Coronary artery (tissue), 2 donors: ENCODE data around the gene NXPH4.

Source experiments
- DNase-seq: peaks from one replicate; pipeline ENCODE4 v3.0.0-alpha.2; 2017; ENCODE audit warnings: low spot score
- H3K27ac ChIP-seq, 2 donors: fragments of 200-600 bp; sonication (generic); one replicate each; pipeline ENCODE4 v1.5.1; 2016 to 2019
- H3K4me3 ChIP-seq: fragments of 200-600 bp; sonication (generic); 2 replicates; pipeline ENCODE4 v1.5.1; 2016; ENCODE audit warnings: mild to moderate bottlenecking, moderate library complexity
- TF ChIP-seq, protein P1 (sequence below): fragments of 200-600 bp; sonication (generic); IDR thresholded peaks from one replicate; pipeline ENCODE4 v1.5.1; 2019; ENCODE audit warnings: antibody characterized with exemption

The NXPH4 gene

DNA sequence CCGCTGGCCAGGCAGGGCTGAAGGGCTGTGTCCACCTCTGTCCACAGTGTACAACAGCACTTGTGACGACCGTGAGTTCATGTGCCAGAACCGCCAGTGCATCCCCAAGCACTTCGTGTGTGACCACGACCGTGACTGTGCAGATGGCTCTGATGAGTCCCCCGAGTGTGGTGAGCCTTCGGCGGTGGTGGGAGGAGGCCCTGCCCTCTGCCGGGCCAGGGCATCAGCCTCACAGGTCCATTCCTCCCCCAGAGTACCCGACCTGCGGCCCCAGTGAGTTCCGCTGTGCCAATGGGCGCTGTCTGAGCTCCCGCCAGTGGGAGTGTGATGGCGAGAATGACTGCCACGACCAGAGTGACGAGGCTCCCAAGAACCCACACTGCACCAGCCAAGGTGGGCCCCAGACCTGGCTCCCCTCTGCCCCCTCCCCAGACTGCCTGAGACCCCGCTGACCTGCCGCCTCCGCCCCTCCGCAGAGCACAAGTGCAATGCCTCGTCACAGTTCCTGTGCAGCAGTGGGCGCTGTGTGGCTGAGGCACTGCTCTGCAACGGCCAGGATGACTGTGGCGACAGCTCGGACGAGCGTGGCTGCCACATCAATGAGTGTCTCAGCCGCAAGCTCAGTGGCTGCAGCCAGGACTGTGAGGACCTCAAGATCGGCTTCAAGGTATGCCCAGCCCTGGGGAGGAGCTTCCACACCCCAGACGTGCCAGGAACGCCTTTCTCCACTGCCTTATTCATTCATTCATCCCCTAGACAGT lies 20.8 kb upstream of the NXPH4 start:
- no peak overlapping the region for H3K4me3 ChIP-seq
- TF ChIP-seq, protein P1, sequence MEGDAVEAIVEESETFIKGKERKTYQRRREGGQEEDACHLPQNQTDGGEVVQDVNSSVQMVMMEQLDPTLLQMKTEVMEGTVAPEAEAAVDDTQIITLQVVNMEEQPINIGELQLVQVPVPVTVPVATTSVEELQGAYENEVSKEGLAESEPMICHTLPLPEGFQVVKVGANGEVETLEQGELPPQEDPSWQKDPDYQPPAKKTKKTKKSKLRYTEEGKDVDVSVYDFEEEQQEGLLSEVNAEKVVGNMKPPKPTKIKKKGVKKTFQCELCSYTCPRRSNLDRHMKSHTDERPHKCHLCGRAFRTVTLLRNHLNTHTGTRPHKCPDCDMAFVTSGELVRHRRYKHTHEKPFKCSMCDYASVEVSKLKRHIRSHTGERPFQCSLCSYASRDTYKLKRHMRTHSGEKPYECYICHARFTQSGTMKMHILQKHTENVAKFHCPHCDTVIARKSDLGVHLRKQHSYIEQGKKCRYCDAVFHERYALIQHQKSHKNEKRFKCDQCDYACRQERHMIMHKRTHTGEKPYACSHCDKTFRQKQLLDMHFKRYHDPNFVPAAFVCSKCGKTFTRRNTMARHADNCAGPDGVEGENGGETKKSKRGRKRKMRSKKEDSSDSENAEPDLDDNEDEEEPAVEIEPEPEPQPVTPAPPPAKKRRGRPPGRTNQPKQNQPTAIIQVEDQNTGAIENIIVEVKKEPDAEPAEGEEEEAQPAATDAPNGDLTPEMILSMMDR = no peak
- H3K27ac ChIP-seq = no peak overlapping the region
- DNase-seq = no peak

DNA sequence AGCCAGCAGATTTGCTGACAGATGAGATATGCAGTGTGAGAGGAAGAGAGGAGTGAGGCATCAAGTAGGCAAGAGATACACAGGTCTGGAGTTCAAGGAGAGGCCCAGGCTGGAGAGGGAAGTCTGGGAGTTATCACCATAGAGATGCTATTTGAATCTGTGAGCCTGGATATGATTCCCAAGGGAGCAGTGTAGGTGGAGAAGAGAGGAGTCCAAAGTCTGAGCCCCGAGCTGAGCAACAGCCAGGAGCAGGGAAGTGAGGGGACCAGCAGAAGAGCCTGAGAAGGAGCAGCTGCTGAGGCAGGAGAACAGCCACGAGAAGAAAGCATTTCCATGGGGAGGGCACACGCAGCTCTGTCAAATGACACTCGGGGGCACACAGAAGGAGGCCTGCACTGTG lies 20.2 kb upstream of the NXPH4 start:
- DNase-seq = no peak
- TF ChIP-seq, protein P1 = no peak
- H3K4me3 ChIP-seq = no peak overlapping the region
- H3K27ac ChIP-seq = no peak overlapping the region

DNA sequence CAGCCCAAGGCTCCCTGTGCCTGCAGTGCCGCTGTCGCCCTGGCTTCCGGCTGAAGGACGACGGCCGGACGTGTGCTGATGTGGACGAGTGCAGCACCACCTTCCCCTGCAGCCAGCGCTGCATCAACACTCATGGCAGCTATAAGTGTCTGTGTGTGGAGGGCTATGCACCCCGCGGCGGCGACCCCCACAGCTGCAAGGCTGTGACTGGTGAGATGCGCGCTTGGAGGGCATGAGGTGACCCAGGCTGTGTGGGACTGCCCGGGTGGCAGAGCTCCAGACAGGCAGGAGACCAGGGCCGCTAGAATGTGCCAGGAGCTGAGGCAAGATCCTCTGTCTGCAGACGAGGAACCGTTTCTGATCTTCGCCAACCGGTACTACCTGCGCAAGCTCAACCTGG lies 19.6 kb upstream of the NXPH4 start:
- Histone ChIP-seq H3K4me3 (no peak overlapping the region), H3K27ac (no peak overlapping the region)
- TF ChIP-seq, protein P1 = no peak
- DNase-seq = no peak

DNA sequence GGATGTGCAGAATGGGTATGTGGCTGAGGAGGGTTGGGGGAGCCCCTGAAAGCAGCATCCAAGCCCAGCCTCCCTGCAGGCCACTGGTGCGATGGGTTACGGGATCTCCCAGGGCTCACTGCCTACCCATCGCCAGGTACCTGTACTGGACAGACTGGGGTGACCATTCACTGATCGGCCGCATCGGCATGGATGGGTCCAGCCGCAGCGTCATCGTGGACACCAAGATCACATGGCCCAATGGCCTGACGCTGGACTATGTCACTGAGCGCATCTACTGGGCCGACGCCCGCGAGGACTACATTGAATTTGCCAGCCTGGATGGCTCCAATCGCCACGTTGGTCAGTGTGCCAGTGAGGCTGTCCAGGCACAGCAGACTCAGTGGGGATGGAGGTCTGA lies 18.3 kb upstream of the NXPH4 start:
- no peak overlapping the region for H3K4me3 ChIP-seq
- TF ChIP-seq, protein P1 = no peak
- no peak overlapping the region for H3K27ac ChIP-seq
- DNase-seq = no peak

DNA sequence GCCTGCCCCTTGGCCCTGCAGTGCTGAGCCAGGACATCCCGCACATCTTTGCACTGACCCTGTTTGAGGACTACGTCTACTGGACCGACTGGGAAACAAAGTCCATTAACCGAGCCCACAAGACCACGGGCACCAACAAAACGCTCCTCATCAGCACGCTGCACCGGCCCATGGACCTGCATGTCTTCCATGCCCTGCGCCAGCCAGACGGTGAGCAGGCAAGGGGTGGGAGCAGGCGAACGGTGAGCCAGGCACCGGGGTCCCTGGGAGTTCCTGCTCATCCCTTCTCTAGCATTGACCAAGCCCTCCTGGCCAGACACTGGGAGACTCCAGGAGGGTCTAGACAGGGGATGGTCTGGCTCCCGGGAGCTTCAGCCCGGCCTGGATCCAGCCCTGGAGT lies 17.4 kb upstream of the NXPH4 start:
- Histone ChIP-seq H3K4me3 (no peak overlapping the region), H3K27ac (no peak overlapping the region)
- DNase-seq = no peak
- TF ChIP-seq, protein P1 = no peak

DNA sequence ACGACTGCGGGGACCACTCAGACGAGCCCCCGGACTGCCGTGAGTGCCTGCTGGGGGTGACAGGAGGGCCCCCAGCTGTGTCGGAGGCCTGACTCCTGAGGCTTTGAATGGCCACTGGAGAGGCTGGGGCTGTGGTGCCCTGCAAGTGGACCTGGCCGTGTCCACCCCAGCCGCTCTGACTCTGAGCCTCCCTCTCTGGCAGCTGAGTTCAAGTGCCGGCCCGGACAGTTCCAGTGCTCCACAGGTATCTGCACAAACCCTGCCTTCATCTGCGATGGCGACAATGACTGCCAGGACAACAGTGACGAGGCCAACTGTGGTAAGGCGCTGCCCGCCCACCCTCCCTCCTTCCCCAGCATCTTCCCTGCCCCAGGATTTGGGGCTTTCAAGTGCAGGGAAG lies 16.1 kb upstream of the NXPH4 start:
- Histone ChIP-seq H3K27ac (no peak overlapping the region), H3K4me3 (no peak overlapping the region)
- TF ChIP-seq, protein P1 = no peak
- DNase-seq = no peak

DNA sequence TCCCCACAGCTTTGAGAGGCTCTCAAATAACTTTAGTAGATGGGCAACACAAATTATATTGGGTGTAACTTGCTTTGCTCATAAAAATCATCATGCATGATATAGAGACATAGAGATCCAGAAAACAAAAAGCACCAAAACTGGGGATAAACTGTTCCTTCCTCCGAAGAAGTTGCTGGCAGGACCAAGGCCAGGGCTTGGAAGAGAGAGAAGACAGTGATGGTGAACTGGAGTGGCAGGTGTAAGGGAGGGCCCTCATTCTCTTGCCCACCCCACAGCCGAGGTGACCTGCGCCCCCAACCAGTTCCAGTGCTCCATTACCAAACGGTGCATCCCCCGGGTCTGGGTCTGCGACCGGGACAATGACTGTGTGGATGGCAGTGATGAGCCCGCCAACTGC lies 15.4 kb upstream of the NXPH4 start:
- DNase-seq = no peak
- H3K4me3 ChIP-seq = no peak overlapping the region
- TF ChIP-seq, protein P1 = no peak
- no peak overlapping the region for H3K27ac ChIP-seq
